ENCODE measurements around the gene TMEM53.

DNA sequence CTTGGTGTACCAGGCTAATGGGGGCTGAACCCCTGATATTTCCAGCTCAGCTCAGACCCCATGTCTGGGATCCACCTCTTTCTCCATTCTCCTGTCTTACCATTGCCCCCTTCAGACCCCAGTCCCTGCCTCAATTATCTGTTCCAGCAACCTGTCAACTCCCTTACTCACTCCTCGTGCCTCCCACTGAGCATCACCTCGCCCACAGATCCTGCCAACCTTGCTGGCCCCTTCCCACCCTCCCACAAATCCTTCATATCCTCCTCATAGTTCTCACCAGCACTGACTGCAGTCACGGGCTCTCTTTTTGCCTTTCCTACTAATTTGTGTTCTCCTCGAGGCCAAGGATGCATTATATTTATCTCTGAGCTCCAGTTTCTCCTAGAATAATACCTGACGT lies 62.9 kb downstream of the TMEM53 start:
- TF ChIP-seq, protein P1, sequence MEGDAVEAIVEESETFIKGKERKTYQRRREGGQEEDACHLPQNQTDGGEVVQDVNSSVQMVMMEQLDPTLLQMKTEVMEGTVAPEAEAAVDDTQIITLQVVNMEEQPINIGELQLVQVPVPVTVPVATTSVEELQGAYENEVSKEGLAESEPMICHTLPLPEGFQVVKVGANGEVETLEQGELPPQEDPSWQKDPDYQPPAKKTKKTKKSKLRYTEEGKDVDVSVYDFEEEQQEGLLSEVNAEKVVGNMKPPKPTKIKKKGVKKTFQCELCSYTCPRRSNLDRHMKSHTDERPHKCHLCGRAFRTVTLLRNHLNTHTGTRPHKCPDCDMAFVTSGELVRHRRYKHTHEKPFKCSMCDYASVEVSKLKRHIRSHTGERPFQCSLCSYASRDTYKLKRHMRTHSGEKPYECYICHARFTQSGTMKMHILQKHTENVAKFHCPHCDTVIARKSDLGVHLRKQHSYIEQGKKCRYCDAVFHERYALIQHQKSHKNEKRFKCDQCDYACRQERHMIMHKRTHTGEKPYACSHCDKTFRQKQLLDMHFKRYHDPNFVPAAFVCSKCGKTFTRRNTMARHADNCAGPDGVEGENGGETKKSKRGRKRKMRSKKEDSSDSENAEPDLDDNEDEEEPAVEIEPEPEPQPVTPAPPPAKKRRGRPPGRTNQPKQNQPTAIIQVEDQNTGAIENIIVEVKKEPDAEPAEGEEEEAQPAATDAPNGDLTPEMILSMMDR (IDR thresholded peaks at IDR 0.05): no peak
- TF ChIP-seq POLR2A (IDR thresholded peaks at IDR 0.05): no peak

Data from ovary (tissue), 3 donors.